OCI-LY3 (cell line): ENCODE data around the gene PLXDC2.

Source experiments
- EZH2phosphoT487 ChIP-seq: fragments of 200-600 bp; shearing (Covaris generic); IDR thresholded peaks from 2 replicates; pipeline ENCODE4 v1.6.1; 2018; ENCODE audit warnings: antibody characterized with exemption, mixed run types, low read depth
- TF ChIP-seq, protein P1 (sequence below): fragments of 200-600, 300-600 bp; sonication (generic); IDR thresholded peaks from 2 replicates; pipeline ENCODE4 v1.5.1; 2014; ENCODE audit warnings: antibody characterized with exemption, low read length, low read depth

DNA sequence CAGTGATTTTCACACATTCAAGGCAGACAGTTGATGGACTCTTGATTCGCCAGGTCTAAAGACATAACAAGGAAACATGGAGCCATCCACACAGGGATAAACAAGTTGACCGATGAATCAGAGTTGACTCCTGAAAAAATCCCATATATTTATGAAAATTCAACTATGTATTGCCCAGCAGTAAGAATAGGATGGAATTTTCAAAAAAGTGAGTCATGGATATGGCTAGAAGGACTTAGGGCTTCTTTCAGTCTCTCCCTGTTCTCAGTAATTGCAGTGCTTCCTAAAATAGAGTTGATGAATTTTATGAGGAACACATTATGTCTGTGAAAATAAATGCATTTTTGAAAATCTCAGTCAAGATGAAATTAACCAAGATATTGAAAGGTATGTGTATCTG is 301.2 kb downstream of the PLXDC2 start:
- TF ChIP-seq, protein P1, sequence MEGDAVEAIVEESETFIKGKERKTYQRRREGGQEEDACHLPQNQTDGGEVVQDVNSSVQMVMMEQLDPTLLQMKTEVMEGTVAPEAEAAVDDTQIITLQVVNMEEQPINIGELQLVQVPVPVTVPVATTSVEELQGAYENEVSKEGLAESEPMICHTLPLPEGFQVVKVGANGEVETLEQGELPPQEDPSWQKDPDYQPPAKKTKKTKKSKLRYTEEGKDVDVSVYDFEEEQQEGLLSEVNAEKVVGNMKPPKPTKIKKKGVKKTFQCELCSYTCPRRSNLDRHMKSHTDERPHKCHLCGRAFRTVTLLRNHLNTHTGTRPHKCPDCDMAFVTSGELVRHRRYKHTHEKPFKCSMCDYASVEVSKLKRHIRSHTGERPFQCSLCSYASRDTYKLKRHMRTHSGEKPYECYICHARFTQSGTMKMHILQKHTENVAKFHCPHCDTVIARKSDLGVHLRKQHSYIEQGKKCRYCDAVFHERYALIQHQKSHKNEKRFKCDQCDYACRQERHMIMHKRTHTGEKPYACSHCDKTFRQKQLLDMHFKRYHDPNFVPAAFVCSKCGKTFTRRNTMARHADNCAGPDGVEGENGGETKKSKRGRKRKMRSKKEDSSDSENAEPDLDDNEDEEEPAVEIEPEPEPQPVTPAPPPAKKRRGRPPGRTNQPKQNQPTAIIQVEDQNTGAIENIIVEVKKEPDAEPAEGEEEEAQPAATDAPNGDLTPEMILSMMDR = no peak
- TF ChIP-seq EZH2phosphoT487 = no peak
